Ascending aorta (tissue), 2 donors: Measurements from ENCODE around the gene NRAP. TPM values are rescaled to one million over a fixed set of nuclear protein-coding genes. Genes with fewer than 3 reads are reported as not detected.

Experiments
- DNase-seq, 2 donors: peaks; one replicate each; pipeline ENCODE4 v3.0.0-alpha.2; 2019; ENCODE audit warnings: low spot score in 2 of 2
- H3K27ac ChIP-seq, 2 donors: fragments of 200-600 bp; sonication (generic); one replicate each; pipeline ENCODE4 v1.5.1; 2016 to 2017; ENCODE audit warnings: mild to moderate bottlenecking in 1 of 2
- H3K27me3 ChIP-seq: fragments of 200-600 bp; sonication (generic); one replicate; pipeline ENCODE4 v1.5.1; 2017
- H3K36me3 ChIP-seq, 2 donors: fragments of 200-600 bp; sonication (generic); one replicate each; pipeline ENCODE4 v1.5.1; 2016
- H3K4me1 ChIP-seq, 2 donors: fragments of 200-600 bp; sonication (generic); one replicate each; pipeline ENCODE4 v1.5.1; 2016 to 2017; ENCODE audit warnings: mild to moderate bottlenecking in 1 of 2
- H3K4me3 ChIP-seq, 2 donors: fragments of 200-600 bp; sonication (generic); one replicate each; pipeline ENCODE4 v1.5.1; 2016 to 2017; ENCODE audit warnings: mild to moderate bottlenecking in 1 of 2
- H3K9me3 ChIP-seq, 2 donors: fragments of 200-600 bp; sonication (generic); one replicate each; pipeline ENCODE4 v1.5.1; 2016
- CTCF ChIP-seq, 3 experiments: fragments of 200-600 bp in 2 of 3; fragments of 450-650 bp in 1 of 3; sonication (generic) in 2 of 3; IDR thresholded peaks; one replicate each; pipeline ENCODE4 v1.5.1; 2016 to 2019; ENCODE audit warnings: antibody characterized with exemption in 3 of 3, mild to moderate bottlenecking in 1 of 3, moderate library complexity in 1 of 3
- intact Hi-C: fragments of 100-400 bp; cut with DNase I; formaldehyde crosslinking; loops from one replicate; pipeline ENCODE4 v1.15.1; 2023
- total RNA-seq: library from RNA; depleted of rRNA; stranded (reverse); fragments of >200 nt; gene quantifications from one replicate; pipeline ENCODE4 v1.1.0, GENCODE V29; 2016

The NRAP gene
- total RNA-seq, 1 donor from 2014 or later = not detected

- intact Hi-C loops = no loop called here
- Histone ChIP-seq H3K4me3 (no peak overlapping the region), H3K4me1 (no peaks in the 10 kb centered on the region), H3K36me3 (no peaks in the 10 kb centered on the region), H3K9me3 (no peaks in the 10 kb centered on the region), H3K27me3 (no peaks in the 10 kb centered on the region), H3K27ac (no peak overlapping the region)
- no peak for DNase-seq
- TF ChIP-seq CTCF (IDR thresholded peaks at IDR 0.05) = no peak
Observed at GRCh38 chr10:113543107-113543955, 120.5 kb downstream of the NRAP start.

- no peaks in the 10 kb centered on the region for H3K27me3 ChIP-seq
- H3K27ac ChIP-seq = no peak overlapping the region
- no peaks in the 10 kb centered on the region for H3K36me3 ChIP-seq
- no peaks in the 10 kb centered on the region for H3K9me3 ChIP-seq
- no peak for TF ChIP-seq CTCF (IDR thresholded peaks at IDR 0.05)
- no peak for DNase-seq
- no peaks in the 10 kb centered on the region for H3K4me1 ChIP-seq
- H3K4me3 ChIP-seq = no peak overlapping the region
- intact Hi-C loops = no loop called here
Observed at GRCh38 chr10:113541549-113541927, 122.3 kb downstream of the NRAP start.

- Histone ChIP-seq H3K27me3 (no peaks in the 10 kb centered on the region), H3K4me1 (no peaks in the 10 kb centered on the region), H3K36me3 (no peaks in the 10 kb centered on the region), H3K4me3 (no peak overlapping the region), H3K27ac (no peak overlapping the region), H3K9me3 (no peaks in the 10 kb centered on the region)
- no peak for TF ChIP-seq CTCF (IDR thresholded peaks at IDR 0.05)
- intact Hi-C loops = no loop called here
- DNase-seq = no peak
Observed at GRCh38 chr10:113540845-113541548, 122.8 kb downstream of the NRAP start.

GRCh38 chr10:113539789-113540188 is 124.1 kb downstream of the NRAP start:
- TF ChIP-seq CTCF (IDR thresholded peaks at IDR 0.05) = no peak
- Histone ChIP-seq H3K27me3 (no peaks in the 10 kb centered on the region), H3K36me3 (no peaks in the 10 kb centered on the region), H3K4me1 (no peaks in the 10 kb centered on the region), H3K27ac (no peak overlapping the region), H3K4me3 (no peak overlapping the region), H3K9me3 (no peaks in the 10 kb centered on the region)
- intact Hi-C loops = no loop called here
- DNase-seq = no peak

Other genes starting within 250 kb of the NRAP start
- not detected for gene HABP2, start 111.0 kb downstream of the NRAP start, total RNA-seq
- 27.2 TPM for gene CASP7, start 15.9 kb upstream of the NRAP start, total RNA-seq
- gene PLEKHS1, start 87.6 kb upstream of the NRAP start, total RNA-seq = not detected
- 0.21 TPM for gene DCLRE1A, start 190.0 kb upstream of the NRAP start, total RNA-seq
- 7.1 TPM for gene NHLRC2, start 190.6 kb upstream of the NRAP start, total RNA-seq